Adipocyte (in vitro differentiated cells): ENCODE measurements around the gene EEFSEC.

Experiments
- DNase-seq: peaks from one replicate; pipeline ENCODE4 v3.0.0-alpha.2; 2015; ENCODE audit warnings: low read depth
- H3K27me3 ChIP-seq: replicated peaks from 2 replicates; pipeline ENCODE4 v1.7.0; 2013; ENCODE audit warnings: mild to moderate bottlenecking, low read length, moderate library complexity; ENCODE audit not compliant: control insufficient read depth, insufficient read depth
- H3K36me3 ChIP-seq: 2 replicates; pipeline ENCODE4 v1.7.0; 2013; ENCODE audit warnings: low read length, mild to moderate bottlenecking, moderate library complexity; ENCODE audit not compliant: control insufficient read depth, insufficient read depth, severe bottlenecking
- H3K4me1 ChIP-seq: 2 replicates; pipeline ENCODE4 v1.7.0; 2013; ENCODE audit warnings: mild to moderate bottlenecking, low read length, moderate library complexity; ENCODE audit not compliant: control insufficient read depth, insufficient read depth
- H3K4me3 ChIP-seq: 2 replicates; pipeline ENCODE4 v1.7.0; 2013; ENCODE audit warnings: mild to moderate bottlenecking, low read length, moderate library complexity
- H3K9ac ChIP-seq: 2 replicates; pipeline ENCODE4 v1.7.0; 2013; ENCODE audit warnings: mild to moderate bottlenecking, low read length, moderate library complexity
- H3K9me3 ChIP-seq: 2 replicates; pipeline ENCODE4 v1.7.0; 2013; ENCODE audit warnings: mild to moderate bottlenecking, low read length, moderate library complexity; ENCODE audit not compliant: control insufficient read depth

Gene EEFSEC

DNA sequence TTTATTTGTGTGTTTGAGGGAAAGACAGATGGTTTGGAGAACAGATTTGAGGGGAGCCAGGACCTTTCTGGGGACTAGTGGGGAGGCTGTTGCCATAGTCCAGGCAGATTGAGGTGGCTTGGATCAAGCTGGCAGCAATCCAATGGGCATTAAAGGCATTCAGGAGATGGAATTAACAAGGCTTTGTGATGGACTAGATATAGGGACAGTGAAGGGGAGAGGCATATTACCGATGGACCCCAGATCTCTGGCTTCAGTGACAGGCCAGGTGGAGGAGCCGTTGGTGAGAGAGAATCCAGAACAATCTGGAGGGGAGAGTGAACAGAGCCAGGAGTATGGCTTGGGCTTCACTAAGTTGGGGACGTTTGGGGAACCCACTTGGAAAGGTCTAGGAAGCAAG is 124.8 kb downstream of the EEFSEC start:
- Histone ChIP-seq H3K4me1 (peaks cover 48% of the 10 kb centered on the region), H3K27me3 (no peaks in the 10 kb centered on the region), H3K4me3 (no peak overlapping the region), H3K9ac (peak overlapping the region; percentile 66), H3K9me3 (no peaks in the 10 kb centered on the region), H3K36me3 (no peaks in the 10 kb centered on the region)
- DNase-seq: no peak

DNA sequence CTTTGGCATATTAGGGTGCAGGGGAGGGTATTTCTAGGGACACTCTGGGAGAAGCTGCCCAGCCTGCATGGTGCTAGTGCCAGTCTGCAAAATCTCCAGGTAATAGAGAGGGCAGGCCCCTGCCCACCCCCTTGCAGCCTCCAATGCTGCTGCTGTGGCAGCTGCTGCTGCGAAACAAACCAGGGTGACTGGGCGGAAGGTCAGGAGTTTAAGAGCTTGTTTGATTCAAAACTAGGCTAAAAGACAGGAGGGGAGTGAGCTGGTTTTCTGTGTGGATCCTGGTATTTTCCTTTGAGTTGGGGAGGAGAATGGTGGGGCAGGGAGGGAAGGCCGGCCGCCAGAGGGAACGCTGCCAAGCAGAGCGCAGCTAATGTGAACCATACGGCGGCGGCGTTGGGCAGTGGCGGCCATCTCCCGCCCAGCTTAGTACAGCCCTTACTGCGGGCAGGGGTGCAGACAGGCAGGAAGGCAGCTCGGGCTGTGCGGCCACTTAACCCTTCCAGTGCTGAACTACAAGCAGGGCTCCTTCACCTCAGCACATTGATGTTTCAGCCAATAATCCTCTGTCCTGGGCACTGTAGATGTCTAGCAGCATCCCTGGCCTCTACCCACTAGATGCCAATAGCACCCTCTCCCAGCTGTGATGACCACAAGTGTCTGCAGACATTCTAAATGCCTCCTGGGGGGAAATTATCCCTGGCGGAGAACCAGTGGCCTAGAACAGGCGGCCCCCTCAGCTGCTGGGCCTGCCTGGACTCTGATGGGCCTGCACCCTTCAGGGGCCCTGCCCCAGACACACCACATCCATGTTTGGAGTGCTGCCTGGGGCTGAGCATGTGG is 125.7 kb downstream of the EEFSEC start:
- peak overlapping the region; percentile 43 for H3K4me3 ChIP-seq
- peak overlapping the region; percentile 66 for H3K9ac ChIP-seq
- peak; percentile 95 for DNase-seq
- H3K9me3 ChIP-seq: no peaks in the 10 kb centered on the region
- no peaks in the 10 kb centered on the region for H3K36me3 ChIP-seq
- peaks cover 48% of the 10 kb centered on the region for H3K4me1 ChIP-seq
- no peaks in the 10 kb centered on the region for H3K27me3 ChIP-seq

GRCh38 chr3:128279601-128279880 is 126.3 kb downstream of the EEFSEC start:
- peak; percentile 12 for DNase-seq
- Histone ChIP-seq H3K4me3 (no peak overlapping the region), H3K9ac (peak overlapping the region; percentile 66), H3K9me3 (no peaks in the 10 kb centered on the region), H3K36me3 (no peaks in the 10 kb centered on the region), H3K27me3 (no peaks in the 10 kb centered on the region), H3K4me1 (peaks cover 48% of the 10 kb centered on the region)

- no peak for DNase-seq
- Histone ChIP-seq H3K9me3 (no peaks in the 10 kb centered on the region), H3K4me3 (no peak overlapping the region), H3K9ac (no peak overlapping the region), H3K27me3 (no peaks in the 10 kb centered on the region), H3K4me1 (peaks cover 48% of the 10 kb centered on the region), H3K36me3 (no peaks in the 10 kb centered on the region)
Measured at GRCh38 chr3:128280481-128281052, 127.3 kb downstream of the EEFSEC start.

DNA sequence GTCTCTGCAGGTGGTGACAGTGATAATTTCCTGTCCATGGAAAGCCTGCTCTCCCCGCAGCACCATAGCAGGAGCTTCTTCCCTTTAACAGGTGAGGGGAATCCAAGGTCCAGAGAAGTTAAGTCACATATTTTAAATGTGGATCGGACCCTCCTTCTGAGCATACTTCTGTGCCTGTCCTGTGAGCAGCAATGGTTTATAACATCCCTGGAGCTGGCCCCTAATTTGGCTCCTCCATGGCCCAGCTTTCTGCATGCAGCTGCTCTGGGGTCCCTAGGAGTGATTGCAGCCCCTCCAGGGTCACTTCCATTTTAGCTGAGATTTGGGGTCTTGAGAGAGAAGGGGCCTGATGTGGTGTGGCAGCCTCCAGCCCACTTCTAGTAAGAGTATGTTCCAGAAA is 127.8 kb downstream of the EEFSEC start:
- Histone ChIP-seq H3K4me3 (no peak overlapping the region), H3K4me1 (peaks cover 45% of the 10 kb centered on the region), H3K9me3 (no peaks in the 10 kb centered on the region), H3K36me3 (no peaks in the 10 kb centered on the region), H3K27me3 (no peaks in the 10 kb centered on the region), H3K9ac (no peak overlapping the region)
- no peak for DNase-seq

- DNase-seq: no peak
- Histone ChIP-seq H3K9ac (no peak overlapping the region), H3K36me3 (no peaks in the 10 kb centered on the region), H3K4me3 (no peak overlapping the region), H3K27me3 (no peaks in the 10 kb centered on the region), H3K4me1 (peaks cover 39% of the 10 kb centered on the region), H3K9me3 (no peaks in the 10 kb centered on the region)
Measured at GRCh38 chr3:128281461-128282367, 128.4 kb downstream of the EEFSEC start.

- no peak overlapping the region for H3K9ac ChIP-seq
- no peak overlapping the region for H3K4me3 ChIP-seq
- no peaks in the 10 kb centered on the region for H3K27me3 ChIP-seq
- H3K36me3 ChIP-seq: no peaks in the 10 kb centered on the region
- no peaks in the 10 kb centered on the region for H3K9me3 ChIP-seq
- peaks cover 31% of the 10 kb centered on the region for H3K4me1 ChIP-seq
- peak; percentile 15 for DNase-seq
Measured at GRCh38 chr3:128282380-128283196, 129.3 kb downstream of the EEFSEC start.

GRCh38 chr3:128283421-128283820 is 130.1 kb downstream of the EEFSEC start:
- Histone ChIP-seq H3K9ac (no peak overlapping the region), H3K9me3 (no peaks in the 10 kb centered on the region), H3K4me3 (no peak overlapping the region), H3K4me1 (peaks cover 22% of the 10 kb centered on the region), H3K27me3 (no peaks in the 10 kb centered on the region), H3K36me3 (no peaks in the 10 kb centered on the region)
- DNase-seq: no peak

DNA sequence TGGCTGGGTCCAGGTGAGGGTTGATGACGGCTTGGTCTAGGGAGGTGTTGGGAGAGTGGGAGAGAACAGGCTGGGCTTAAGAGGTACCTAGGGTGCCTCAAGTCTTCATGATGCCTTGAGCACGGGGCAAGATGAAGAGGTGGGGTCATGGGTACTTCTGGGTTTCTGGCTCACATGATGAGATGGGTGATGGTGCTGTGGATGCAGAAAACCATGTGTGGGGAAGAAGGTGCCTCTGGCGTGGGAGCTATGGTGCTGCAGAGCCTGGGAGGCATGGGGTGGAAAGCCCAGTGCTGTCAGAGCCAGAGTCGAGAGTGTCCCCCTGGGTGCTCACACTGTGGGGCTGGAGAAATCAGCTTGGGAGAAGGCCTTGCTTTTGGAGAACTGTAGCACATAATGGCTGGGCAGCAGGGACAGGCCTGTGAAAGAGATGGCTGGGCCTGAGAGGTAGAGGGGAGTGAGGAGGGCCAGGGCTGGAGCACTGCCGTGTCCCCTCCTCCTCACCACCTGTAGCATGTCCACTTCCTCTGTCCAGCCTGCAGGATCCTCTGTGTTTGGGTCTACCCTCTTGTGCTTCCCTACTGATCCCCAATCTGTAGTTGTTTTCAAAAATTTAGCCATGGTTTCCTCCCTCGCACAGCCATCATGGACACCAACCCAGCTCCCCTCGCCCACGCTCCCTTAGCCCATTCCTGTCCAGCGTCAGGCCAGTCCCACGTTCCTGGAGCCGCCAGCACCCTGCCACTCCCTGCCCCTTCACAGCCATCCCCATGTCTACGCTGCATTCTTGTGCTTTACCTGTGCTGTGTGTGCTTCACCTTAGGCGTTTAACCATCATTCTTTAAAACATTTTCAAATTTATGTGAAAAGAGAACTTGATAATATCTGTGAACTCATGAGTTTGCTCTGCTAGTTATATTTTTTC is 132.0 kb downstream of the EEFSEC start:
- H3K27me3 ChIP-seq: no peaks in the 10 kb centered on the region
- no peak overlapping the region for H3K4me3 ChIP-seq
- H3K36me3 ChIP-seq: peaks cover 3% of the 10 kb centered on the region
- no peak for DNase-seq
- H3K9me3 ChIP-seq: no peaks in the 10 kb centered on the region
- peaks cover 9% of the 10 kb centered on the region for H3K4me1 ChIP-seq
- no peak overlapping the region for H3K9ac ChIP-seq

- Histone ChIP-seq H3K36me3 (peaks cover 3% of the 10 kb centered on the region), H3K4me3 (no peak overlapping the region), H3K9ac (no peak overlapping the region), H3K9me3 (no peaks in the 10 kb centered on the region), H3K4me1 (peaks cover 9% of the 10 kb centered on the region), H3K27me3 (no peaks in the 10 kb centered on the region)
- DNase-seq: no peak
Measured at GRCh38 chr3:128285967-128286321, 132.7 kb downstream of the EEFSEC start.
